GM18517 (cell line): ENCODE measurements around the gene MUSTN1.

Experiments
- ATAC-seq: cut with Tn5 transposase; IDR thresholded peaks from one replicate; pipeline ENCODE4 v1.9.1; 2021; ENCODE audit warnings: mild to moderate bottlenecking, moderate library complexity; ENCODE audit not compliant: unreplicated experiment

Gene MUSTN1

GRCh38 chr3:52854013-52854412 lies 19.2 kb upstream of the MUSTN1 start:
- no peak for ATAC-seq

- ATAC-seq: no peak
These were observed 17.6 kb upstream of the MUSTN1 start for GRCh38 chr3:52852419-52852818.

- no peak for ATAC-seq
These were observed 16.5 kb upstream of the MUSTN1 start for GRCh38 chr3:52851348-52851747.

GRCh38 chr3:52849656-52850055 lies 14.8 kb upstream of the MUSTN1 start:
- ATAC-seq: no peak

GRCh38 chr3:52848617-52849016 lies 13.8 kb upstream of the MUSTN1 start:
- ATAC-seq: no peak

- no peak for ATAC-seq
These were observed 12.9 kb upstream of the MUSTN1 start for GRCh38 chr3:52847726-52848125.

GRCh38 chr3:52847241-52847640 lies 12.4 kb upstream of the MUSTN1 start:
- ATAC-seq: no peak

- no peak for ATAC-seq
These were observed 11.7 kb upstream of the MUSTN1 start for GRCh38 chr3:52846432-52846965.

GRCh38 chr3:52845691-52846431 lies 11.0 kb upstream of the MUSTN1 start:
- no peak for ATAC-seq

GRCh38 chr3:52845157-52845556 lies 10.3 kb upstream of the MUSTN1 start:
- ATAC-seq: no peak

- ATAC-seq: no peak
These were observed 9.6 kb upstream of the MUSTN1 start for GRCh38 chr3:52844290-52844975.

- no peak for ATAC-seq
These were observed 9.1 kb upstream of the MUSTN1 start for GRCh38 chr3:52843881-52844280.

- no peak for ATAC-seq
These were observed 8.5 kb upstream of the MUSTN1 start for GRCh38 chr3:52843108-52843865.

GRCh38 chr3:52842424-52842823 lies 7.6 kb upstream of the MUSTN1 start:
- ATAC-seq: no peak

GRCh38 chr3:52841981-52842340 lies 7.1 kb upstream of the MUSTN1 start:
- no peak for ATAC-seq

GRCh38 chr3:52841211-52841980 lies 6.6 kb upstream of the MUSTN1 start:
- ATAC-seq: no peak

GRCh38 chr3:52839892-52840545 lies 5.2 kb upstream of the MUSTN1 start:
- ATAC-seq: no peak

GRCh38 chr3:52839268-52839575 lies 4.4 kb upstream of the MUSTN1 start:
- ATAC-seq: no peak

GRCh38 chr3:52838561-52839267 lies 3.9 kb upstream of the MUSTN1 start:
- ATAC-seq: no peak

GRCh38 chr3:52836986-52837385 lies 2.2 kb upstream of the MUSTN1 start:
- no peak for ATAC-seq
